SK-N-SH (cell line): ENCODE results near the gene SHISA8. TPM values are rescaled to one million over a fixed set of nuclear protein-coding genes. Genes with fewer than 3 reads are reported as not detected.

ENCODE experiments used
- CTCF ChIA-PET: fragments of 300-600, 350-600 bp; formaldehyde crosslinking; extraction: SDS; loops from one replicate; lab custom pipeline; 2021; lab: Yijun Ruan, JAX
- POLR2A ChIA-PET: fragments of 350-600 bp; sonication (Branson Sonifier 250); formaldehyde crosslinking; extraction: SDS; loops from one replicate; lab custom pipeline; 2020; ENCODE audit warnings: antibody characterized with exemption, inconsistent platforms; lab: Yijun Ruan, JAX
- DNase-seq: peaks from one replicate; pipeline ENCODE4 v3.0.0; 2012
- H2AFZ ChIP-seq: fragments of 200-600 bp; sonication (generic); 2 replicates; pipeline ENCODE4 v1.8.1; 2016; ENCODE audit warnings: antibody characterized with exemption, mild to moderate bottlenecking, low read depth
- H3F3A ChIP-seq: fragments of 200-600 bp; sonication (generic); replicated peaks from 2 replicates; pipeline ENCODE3; 2016; ENCODE audit warnings: antibody characterized with exemption, mild to moderate bottlenecking; ENCODE audit not compliant: insufficient read depth
- H3K27ac ChIP-seq, 2 experiments: fragments of 200-500 bp in 1 of 2; fragments of 200-600 bp in 1 of 2; sonication (Bioruptor generic) in 1 of 2; sonication (generic), shearing (Covaris generic) in 1 of 2; 2 replicates each; pipeline versions ENCODE4 v1.5.1 to v1.6.1; 2014 to 2016; ENCODE audit warnings: low read depth in 2 of 2, inconsistent platforms in 1 of 2, low read length in 1 of 2, mild to moderate bottlenecking in 1 of 2, mixed read lengths in 1 of 2
- H3K27me3 ChIP-seq: fragments of 200-600 bp; sonication (generic), shearing (Covaris generic); 2 replicates; pipeline ENCODE4 v1.6.1; 2016; ENCODE audit warnings: mixed run types; ENCODE audit not compliant: insufficient read depth
- H3K36me3 ChIP-seq, 2 experiments: fragments of 200-500 bp in 1 of 2; fragments of 200-600 bp in 1 of 2; sonication (Bioruptor generic) in 1 of 2; sonication (generic) in 1 of 2; replicated peaks in 1 of 2; 2 replicates each; pipeline versions ENCODE3 to v1.5.1; 2014 to 2016; ENCODE audit warnings: low read length in 1 of 2, mild to moderate bottlenecking in 1 of 2; ENCODE audit not compliant: insufficient read depth in 2 of 2, control insufficient read depth in 1 of 2
- H3K4me1 ChIP-seq, 2 experiments: fragments of 200-500 bp in 1 of 2; fragments of 200-600 bp in 1 of 2; sonication (Bioruptor generic) in 1 of 2; sonication (generic), shearing (Covaris generic) in 1 of 2; 2 replicates each; pipeline versions ENCODE4 v1.5.1 to v1.6.1; 2014 to 2016; ENCODE audit warnings: low read depth in 1 of 2, low read length in 1 of 2, mixed run types in 1 of 2; ENCODE audit not compliant: insufficient read depth in 2 of 2, control insufficient read depth in 1 of 2
- H3K4me2 ChIP-seq: fragments of 200-600 bp; sonication (generic), shearing (Covaris generic); 2 replicates; pipeline ENCODE4 v1.6.1; 2017; ENCODE audit warnings: mixed run types
- H3K4me3 ChIP-seq, 2 experiments: fragments of 200-500 bp in 1 of 2; fragments of 200-600 bp in 1 of 2; sonication (Bioruptor generic) in 1 of 2; sonication (generic), shearing (Covaris generic) in 1 of 2; 2 replicates each; pipeline versions ENCODE4 v1.5.1 to v1.8.1; 2014 to 2016; ENCODE audit warnings: low read depth in 2 of 2, inconsistent platforms in 1 of 2, low read length in 1 of 2, mild to moderate bottlenecking in 1 of 2, mixed read lengths in 1 of 2, moderate library complexity in 1 of 2
- H3K79me2 ChIP-seq: fragments of 200-600 bp; sonication (generic); 2 replicates; pipeline ENCODE4 v1.8.1; 2017; ENCODE audit warnings: mild to moderate bottlenecking; ENCODE audit not compliant: insufficient read depth
- H3K9ac ChIP-seq: fragments of 200-600 bp; sonication (generic); 2 replicates; pipeline ENCODE4 v1.6.1; 2017; ENCODE audit warnings: mixed run types
- H3K9me2 ChIP-seq: fragments of 200-600 bp; sonication (generic); 2 replicates; pipeline ENCODE4 v1.6.1; 2017; ENCODE audit warnings: mixed run types
- H3K9me3 ChIP-seq: fragments of 200-600 bp; sonication (generic); 2 replicates; pipeline ENCODE4 v1.6.1; 2017; ENCODE audit warnings: mixed run types, mild to moderate bottlenecking, moderate library complexity
- H4K20me1 ChIP-seq: fragments of 200-600 bp; sonication (generic); 2 replicates; pipeline ENCODE4 v1.6.1; 2017; ENCODE audit warnings: mild to moderate bottlenecking, mixed run types; ENCODE audit not compliant: insufficient read depth
- ELF1 ChIP-seq: IDR thresholded peaks from 2 replicates; pipeline ENCODE4 v1.4.0; 2012
- EP300 ChIP-seq, 2 experiments: IDR thresholded peaks; 2 replicates each; pipeline versions ENCODE4 v1.4.0 to v1.6.1; 2012; ENCODE audit warnings: borderline replicate concordance in 1 of 2, low read depth in 1 of 2, low read length in 1 of 2
- EZH2phosphoT487 ChIP-seq: fragments of 200-600 bp; sonication (generic); IDR thresholded peaks from 2 replicates; pipeline ENCODE4 v1.6.1; 2017; ENCODE audit warnings: low read depth, mixed run types, mild to moderate bottlenecking, antibody characterized with exemption, moderate library complexity, borderline replicate concordance
- FOXJ3 ChIP-seq: sonication (generic); formaldehyde crosslinking; IDR thresholded peaks from 2 replicates; pipeline ENCODE4 v1.5.1; 2020; ENCODE audit warnings: mild to moderate bottlenecking, missing genetic modification reagents
- FOXM1 ChIP-seq: IDR thresholded peaks from 2 replicates; pipeline ENCODE4 v1.4.0; 2012; ENCODE audit warnings: low read depth, mild to moderate bottlenecking
- MEF2A ChIP-seq: IDR thresholded peaks from 2 replicates; pipeline ENCODE4 v1.4.0; 2012; ENCODE audit warnings: low read depth, borderline replicate concordance
- MXI1 ChIP-seq: IDR thresholded peaks from 2 replicates; pipeline ENCODE4 v1.6.1; 2012; ENCODE audit warnings: mild to moderate bottlenecking, low read depth, low read length, improper control_type of control experiment
- NFIC ChIP-seq: IDR thresholded peaks from 2 replicates; pipeline ENCODE4 v1.4.0; 2012; ENCODE audit warnings: borderline replicate concordance
- NRF1 ChIP-seq: IDR thresholded peaks from 2 replicates; pipeline ENCODE4 v1.6.1; 2012; ENCODE audit warnings: low read depth, mild to moderate bottlenecking, low read length
- POLR2AphosphoS5 ChIP-seq: IDR thresholded peaks from 2 replicates; pipeline ENCODE4 v1.6.1; 2012; ENCODE audit warnings: low read depth, low read length
- RAD21 ChIP-seq: IDR thresholded peaks from 2 replicates; pipeline ENCODE4 v1.6.1; 2012; ENCODE audit warnings: mild to moderate bottlenecking, low read length
- TEAD4 ChIP-seq: IDR thresholded peaks from 2 replicates; pipeline ENCODE4 v1.4.0; 2012; ENCODE audit warnings: mild to moderate bottlenecking, borderline replicate concordance; ENCODE audit not compliant: insufficient read depth
- WGBS: methylation state at CpG from one replicate; pipeline ENCODE4 v1.1.6; 2017; ENCODE audit warnings: low lambda C conversion rate; 5-methylcytosine and 5-hydroxymethylcytosine counted together
- polyA plus RNA-seq, 3 experiments: library from polyadenylated mRNA; depleted of rRNA; stranded (reverse); fragments of >200 nt; gene quantifications; 2 replicates each; pipeline ENCODE4 v1.2.3, GENCODE V29; 2012
- TF ChIP-seq, protein P1 (sequence below): fragments of 150-350 bp; IDR thresholded peaks from 2 replicates; pipeline ENCODE4 v1.6.1; 2017; ENCODE audit warnings: antibody characterized with exemption, low read length, low read depth, borderline replicate concordance
- TF ChIP-seq, protein P2 (sequence below): IDR thresholded peaks from 2 replicates; pipeline ENCODE4 v1.4.0; 2012; ENCODE audit warnings: low read depth, borderline replicate concordance

The SHISA8 gene
- polyA plus RNA-seq, 1 of the 3 experiments (the other 2 are of a cell fraction), result not detected

DNA sequence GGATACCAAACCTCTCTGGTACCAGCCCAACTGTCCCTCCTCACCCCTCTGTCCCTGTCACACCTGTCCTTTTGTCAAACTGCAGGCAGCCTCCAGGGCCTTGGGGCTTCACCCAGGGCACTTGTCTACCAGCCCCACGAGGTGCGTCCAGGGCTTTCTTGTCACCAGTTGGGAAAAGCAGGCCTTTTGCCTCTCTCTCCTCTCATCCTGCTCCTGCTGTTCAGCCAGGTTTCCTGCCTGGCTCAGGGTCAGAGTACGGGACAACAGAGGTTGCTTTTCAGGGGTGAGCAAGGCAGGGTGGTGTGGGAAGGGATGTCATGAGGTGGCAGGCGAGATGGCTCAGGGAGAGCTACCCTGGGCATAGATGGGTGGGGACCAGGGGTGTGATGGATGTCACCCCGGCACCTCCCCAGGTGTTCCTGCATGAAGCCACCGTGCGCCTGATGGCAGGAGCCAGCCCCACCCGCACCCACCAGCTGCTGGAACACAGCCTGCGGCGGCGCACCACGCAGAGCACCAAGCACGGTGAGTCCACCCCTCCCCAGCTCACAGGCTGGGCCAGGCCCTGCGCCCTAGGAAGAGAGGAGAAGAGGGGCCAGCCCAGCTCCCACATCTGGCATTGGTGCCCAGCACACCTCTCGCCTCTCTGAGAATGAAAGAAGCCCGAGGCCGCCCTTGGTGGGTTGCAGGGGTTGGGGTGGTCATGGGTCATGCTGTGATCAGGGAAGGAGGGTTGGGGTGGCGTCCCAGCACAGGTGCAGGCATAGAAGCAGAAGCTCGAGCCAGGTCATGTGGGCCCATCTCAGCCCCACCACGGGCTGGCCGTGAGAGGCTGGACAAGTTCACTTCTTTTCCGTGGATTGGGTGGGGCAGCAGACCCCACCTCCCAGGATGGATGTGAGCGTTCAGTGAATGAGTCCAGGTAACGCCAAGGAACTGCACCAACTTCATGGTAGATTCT is 10.1 kb downstream of the SHISA8 start:
- Histone ChIP-seq H3K36me3 (peaks cover 0 to 2% of the 10 kb centered on the region in 2 experiments), H3K27ac (no peak overlapping the region), H3K9ac (no peak overlapping the region), H3K4me1 (no peaks in the 10 kb centered on the region; a peak in 1 of 4 replicates), H4K20me1 (no peaks in the 10 kb centered on the region), H3K9me2 (no peaks in the 10 kb centered on the region), H3F3A (no peaks in the 10 kb centered on the region), H3K4me3 (no peak overlapping the region), H3K27me3 (no peaks in the 10 kb centered on the region), H3K9me3 (no peaks in the 10 kb centered on the region), H2AFZ (no peak overlapping the region), H3K79me2 (no peaks in the 10 kb centered on the region), H3K4me2 (no peak overlapping the region)
- ChIA-PET CTCF (interaction anchor here (1.6 kb wide), 1 partner anchor 36 kb away, joined by 5 read pairs; no protein-coding TSS in a partner anchor), POLR2A (no interaction called here)
- DNase-seq, result no peak
- TF ChIP-seq FOXM1, result no peak
- no peak for TF ChIP-seq POLR2AphosphoS5
- TF ChIP-seq NRF1, result no peak
- TF ChIP-seq, protein P1, sequence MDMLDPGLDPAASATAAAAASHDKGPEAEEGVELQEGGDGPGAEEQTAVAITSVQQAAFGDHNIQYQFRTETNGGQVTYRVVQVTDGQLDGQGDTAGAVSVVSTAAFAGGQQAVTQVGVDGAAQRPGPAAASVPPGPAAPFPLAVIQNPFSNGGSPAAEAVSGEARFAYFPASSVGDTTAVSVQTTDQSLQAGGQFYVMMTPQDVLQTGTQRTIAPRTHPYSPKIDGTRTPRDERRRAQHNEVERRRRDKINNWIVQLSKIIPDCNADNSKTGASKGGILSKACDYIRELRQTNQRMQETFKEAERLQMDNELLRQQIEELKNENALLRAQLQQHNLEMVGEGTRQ, result no peak
- TF ChIP-seq, protein P2, sequence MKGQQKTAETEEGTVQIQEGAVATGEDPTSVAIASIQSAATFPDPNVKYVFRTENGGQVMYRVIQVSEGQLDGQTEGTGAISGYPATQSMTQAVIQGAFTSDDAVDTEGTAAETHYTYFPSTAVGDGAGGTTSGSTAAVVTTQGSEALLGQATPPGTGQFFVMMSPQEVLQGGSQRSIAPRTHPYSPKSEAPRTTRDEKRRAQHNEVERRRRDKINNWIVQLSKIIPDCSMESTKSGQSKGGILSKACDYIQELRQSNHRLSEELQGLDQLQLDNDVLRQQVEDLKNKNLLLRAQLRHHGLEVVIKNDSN, result no peak
- no peak for TF ChIP-seq FOXJ3 (CRISPR knock-in tag)
- TF ChIP-seq TEAD4, result no peak
- no peak for TF ChIP-seq EP300 (IDR thresholded peaks at IDR 0.05; ENCODE audit: borderline replicate concordance in 1 of 2, low read depth in 1 of 2, low read length in 1 of 2)
- TF ChIP-seq MXI1, result no peak
- TF ChIP-seq EZH2phosphoT487, result no peak
- WGBS, result 100% methylated on average over 1 of the region's 24 CpGs

DNA sequence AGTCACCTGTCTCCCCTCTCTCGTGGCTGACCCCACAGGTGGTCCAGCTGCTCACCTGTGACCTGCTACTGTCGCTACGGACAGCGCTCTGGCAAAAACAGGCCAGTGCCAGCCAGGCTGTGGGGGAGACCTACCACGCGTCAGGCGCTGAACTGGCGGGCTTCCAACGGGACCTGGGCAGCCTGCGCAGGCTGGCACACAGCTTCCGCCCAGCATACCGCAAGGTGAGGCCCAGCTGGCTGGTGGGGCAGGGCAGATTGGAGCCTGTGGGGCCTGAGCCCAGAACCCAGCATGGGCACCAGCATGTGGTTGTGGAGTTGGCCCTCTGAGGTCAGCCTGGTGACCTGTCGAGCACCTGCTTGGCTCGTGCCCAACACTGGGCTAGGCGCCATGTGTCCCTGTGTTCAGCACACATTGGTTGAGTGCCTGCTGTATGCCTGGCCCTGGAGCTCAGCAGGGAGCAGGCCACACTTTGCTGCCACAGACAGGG is 11.9 kb downstream of the SHISA8 start:
- no peaks in the 10 kb centered on the region for H3F3A ChIP-seq
- POLR2A ChIA-PET, result no interaction called here

More for the DNA sequence above, 11.9 kb downstream of the SHISA8 start:
- H3K4me2 ChIP-seq, result no peak overlapping the region
- H3K4me3 ChIP-seq, result no peak overlapping the region
- TF ChIP-seq NFIC, result no peak
- TF ChIP-seq, protein P2, result no peak
- no peak for TF ChIP-seq EZH2phosphoT487
- no peak for TF ChIP-seq FOXM1
- no peak for TF ChIP-seq POLR2AphosphoS5
- TF ChIP-seq RAD21, result no peak
- TF ChIP-seq MEF2A, result no peak
- TF ChIP-seq ELF1, result no peak
- TF ChIP-seq EP300 (IDR thresholded peaks at IDR 0.05; ENCODE audit: borderline replicate concordance in 1 of 2, low read depth in 1 of 2, low read length in 1 of 2), result no peak
- no peak overlapping the region for H3K27ac ChIP-seq
- H4K20me1 ChIP-seq, result no peaks in the 10 kb centered on the region
- WGBS, result 60% methylated on average over 1 of the region's 15 CpGs
- H3K4me1 ChIP-seq, result no peaks in the 10 kb centered on the region
- no peaks in the 10 kb centered on the region for H3K79me2 ChIP-seq
- H3K27me3 ChIP-seq, result no peaks in the 10 kb centered on the region
- no peaks in the 10 kb centered on the region for H3K9me3 ChIP-seq
- H3K9me2 ChIP-seq, result no peaks in the 10 kb centered on the region
- peaks cover 0 to 2% of the 10 kb centered on the region in 2 experiments for H3K36me3 ChIP-seq
- no peak for DNase-seq
- H3K9ac ChIP-seq, result no peak overlapping the region
- CTCF ChIA-PET, result interaction anchor here (1.6 kb wide), 2 partner anchors 9 to 38 kb away, joined by 3 to 5 read pairs; no protein-coding TSS in a partner anchor
- no peak overlapping the region for H2AFZ ChIP-seq
